GM12878 (cell line): Measurements from ENCODE around the gene MED31. TPM values are rescaled to one million over a fixed set of nuclear protein-coding genes. Genes with fewer than 3 reads are reported as not detected.

Source experiments
- E2F8 ChIP-seq: fragments of 450-650 bp; IDR thresholded peaks from 2 replicates; pipeline ENCODE4 v1.6.1; 2018; ENCODE audit warnings: mild to moderate bottlenecking, low read depth, moderate library complexity; ENCODE audit not compliant: partially characterized antibody
- GABPA ChIP-seq: IDR thresholded peaks from 2 replicates; pipeline ENCODE4 v1.6.1; 2014; ENCODE audit warnings: antibody characterized with exemption, low read depth, mild to moderate bottlenecking, inconsistent platforms
- GATAD2B ChIP-seq: fragments of 450-650 bp; conservative IDR thresholded peaks from 2 replicates; pipeline ENCODE4 v1.6.1; 2017; ENCODE audit warnings: low read depth, mild to moderate bottlenecking, moderate library complexity
- KAT2A ChIP-seq: conservative IDR thresholded peaks from 2 replicates; pipeline ENCODE4 v1.6.1; 2011; ENCODE audit warnings: low read depth, low read length; ENCODE audit not compliant: control insufficient read depth
- KDM1A ChIP-seq: fragments of 200-600 bp; sonication (generic); IDR thresholded peaks from 2 replicates; pipeline ENCODE4 v1.6.1; 2016; ENCODE audit warnings: borderline replicate concordance
- LARP7 ChIP-seq: fragments of 450-650 bp; IDR thresholded peaks from 2 replicates; pipeline ENCODE4 v1.6.1; 2017; ENCODE audit warnings: mild to moderate bottlenecking
- MLLT1 ChIP-seq: fragments of 450-650 bp; IDR thresholded peaks from 2 replicates; pipeline ENCODE4 v1.6.1; 2016; ENCODE audit warnings: mild to moderate bottlenecking
- MYC ChIP-seq: IDR thresholded peaks from 2 replicates; pipeline ENCODE4 v1.6.1; 2011; ENCODE audit warnings: mild to moderate bottlenecking, low read length, moderate library complexity, inconsistent platforms; ENCODE audit not compliant: insufficient read depth, insufficient replicate concordance, insufficient read length, severe bottlenecking
- NBN ChIP-seq: fragments of 450-650 bp; IDR thresholded peaks from 2 replicates; pipeline ENCODE4 v1.6.1; 2016
- PBX3 ChIP-seq: IDR thresholded peaks from 2 replicates; pipeline ENCODE4 v1.6.1; 2011; ENCODE audit warnings: mild to moderate bottlenecking, low read depth, low read length, moderate library complexity; ENCODE audit not compliant: insufficient replicate concordance
- TBL1XR1 ChIP-seq: IDR thresholded peaks from 2 replicates; pipeline ENCODE4 v1.6.1; 2012; ENCODE audit warnings: low read depth, low read length, improper control_type of control experiment
- TCF7 ChIP-seq: IDR thresholded peaks from 2 replicates; pipeline ENCODE4 v1.6.1; 2014; ENCODE audit warnings: antibody characterized with exemption, borderline replicate concordance
- WRNIP1 ChIP-seq: IDR thresholded peaks from 2 replicates; pipeline ENCODE4 v1.6.1; 2011; ENCODE audit warnings: low read depth, low read length, improper control_type of control experiment, borderline replicate concordance
- ZNF384 ChIP-seq: IDR thresholded peaks from 2 replicates; pipeline ENCODE4 v1.6.1; 2012; ENCODE audit warnings: low read depth, mild to moderate bottlenecking, low read length, improper control_type of control experiment, borderline replicate concordance
- polyA plus RNA-seq, 11 experiments: library from polyadenylated mRNA; depleted of rRNA in 4 of 11; unstranded in 6 of 11; stranded (reverse) in 5 of 11; fragments of >200 nt; fragmentation: Nextera tagmentation in 4 of 11; fragmentation: Illumina TruSeq in 1 of 11; extraction: Ambion mirVana in 4 of 11; extraction: Trizol in 1 of 11; gene quantifications; 1 replicate in 1 of 11; 2 replicates in 10 of 11; pipeline versions ENCODE4 v1.2.1 to v1.2.3, GENCODE V29; 2011 to 2016; ENCODE audit warnings: inconsistent platforms in 2 of 11, missing spikeins in 2 of 11, low read depth in 1 of 11
- total RNA-seq, 4 experiments: library from RNA; depleted of rRNA in 3 of 4; stranded (reverse); fragments of >200 nt in 3 of 4; fragmentation: Illumina TruSeq in 1 of 4; extraction: Trizol in 1 of 4; gene quantifications; 2 replicates each; pipeline versions ENCODE4 v1.2.1 to v1.2.3, GENCODE V29; 2013 to 2021
- TF ChIP-seq, protein P1 (sequence below): fragments of 450-650 bp; IDR thresholded peaks from 2 replicates; pipeline ENCODE4 v1.6.1; 2017; ENCODE audit warnings: mild to moderate bottlenecking
- TF ChIP-seq, protein P2 (sequence below): IDR thresholded peaks from 2 replicates; pipeline ENCODE4 v1.6.1; 2011; ENCODE audit warnings: low read depth, mild to moderate bottlenecking, low read length, moderate library complexity, borderline replicate concordance; ENCODE audit errors: extremely low read depth
- TF ChIP-seq, protein P3 (sequence below): fragments of 450-650 bp; IDR thresholded peaks from 2 replicates; pipeline ENCODE4 v1.6.1; 2014; ENCODE audit warnings: mild to moderate bottlenecking
- TF ChIP-seq, protein P4 (sequence below): fragments of 150-350 bp; IDR thresholded peaks from 2 replicates; pipeline ENCODE4 v1.6.1; 2014; ENCODE audit warnings: mild to moderate bottlenecking, low read depth, low read length

The MED31 gene
- total and polyA plus RNA-seq, 10 of the 15 experiments (the other 5 are each of a cell fraction or from before 2014, with no cell fraction given): 14.4 to 71.1 (median 34.6) TPM

DNA sequence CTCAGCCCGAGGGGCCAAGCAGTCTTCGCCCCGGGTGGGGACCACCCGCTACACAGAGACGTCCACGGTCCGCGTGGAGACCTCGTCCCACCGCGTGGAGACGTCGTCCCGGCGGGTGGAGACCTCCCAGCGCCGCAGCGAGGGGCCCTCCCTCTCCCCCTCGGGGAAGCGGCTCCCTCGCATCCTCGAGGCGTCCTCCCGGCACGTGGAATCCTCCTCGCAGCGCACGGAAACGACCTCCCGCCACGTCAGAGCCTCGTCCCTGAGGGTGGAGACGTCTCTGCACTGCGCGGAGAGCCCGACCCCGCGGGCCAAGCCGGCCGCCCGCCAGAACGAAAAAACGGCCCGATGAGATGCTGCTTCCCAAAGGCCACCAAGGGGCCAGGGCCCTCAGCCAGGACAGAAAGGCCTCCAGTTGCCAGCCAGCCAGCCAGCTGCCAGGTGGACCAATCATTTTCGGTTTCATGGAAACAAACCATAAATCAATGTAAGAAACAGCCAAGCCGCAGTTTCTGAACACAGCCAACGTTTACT lies 581 bp upstream of the MED31 start (continued):
- TF ChIP-seq, protein P1, sequence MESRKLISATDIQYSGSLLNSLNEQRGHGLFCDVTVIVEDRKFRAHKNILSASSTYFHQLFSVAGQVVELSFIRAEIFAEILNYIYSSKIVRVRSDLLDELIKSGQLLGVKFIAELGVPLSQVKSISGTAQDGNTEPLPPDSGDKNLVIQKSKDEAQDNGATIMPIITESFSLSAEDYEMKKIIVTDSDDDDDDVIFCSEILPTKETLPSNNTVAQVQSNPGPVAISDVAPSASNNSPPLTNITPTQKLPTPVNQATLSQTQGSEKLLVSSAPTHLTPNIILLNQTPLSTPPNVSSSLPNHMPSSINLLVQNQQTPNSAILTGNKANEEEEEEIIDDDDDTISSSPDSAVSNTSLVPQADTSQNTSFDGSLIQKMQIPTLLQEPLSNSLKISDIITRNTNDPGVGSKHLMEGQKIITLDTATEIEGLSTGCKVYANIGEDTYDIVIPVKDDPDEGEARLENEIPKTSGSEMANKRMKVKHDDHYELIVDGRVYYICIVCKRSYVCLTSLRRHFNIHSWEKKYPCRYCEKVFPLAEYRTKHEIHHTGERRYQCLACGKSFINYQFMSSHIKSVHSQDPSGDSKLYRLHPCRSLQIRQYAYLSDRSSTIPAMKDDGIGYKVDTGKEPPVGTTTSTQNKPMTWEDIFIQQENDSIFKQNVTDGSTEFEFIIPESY: 0 out of 2 replicates have a peak, but pooled peaks have one; percentile 5
- TF ChIP-seq E2F8: no peak
- TF ChIP-seq KDM1A: no peak
- TF ChIP-seq TBL1XR1: no peak
- TF ChIP-seq WRNIP1: no peak
- no peak for TF ChIP-seq GATAD2B
- TF ChIP-seq GABPA: no peak
- TF ChIP-seq MLLT1: peak; percentile 74; the same call in 1 of the 2 replicates
- TF ChIP-seq, protein P2, sequence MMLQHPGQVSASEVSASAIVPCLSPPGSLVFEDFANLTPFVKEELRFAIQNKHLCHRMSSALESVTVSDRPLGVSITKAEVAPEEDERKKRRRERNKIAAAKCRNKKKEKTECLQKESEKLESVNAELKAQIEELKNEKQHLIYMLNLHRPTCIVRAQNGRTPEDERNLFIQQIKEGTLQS: no peak
- no peak for TF ChIP-seq NBN
- no peak for TF ChIP-seq KAT2A
- no peak for TF ChIP-seq ZNF384
- TF ChIP-seq PBX3: peak; percentile 19
- TF ChIP-seq LARP7: peak; percentile 32; the same call in 1 of the 2 replicates
- TF ChIP-seq MYC: no peak
- TF ChIP-seq TCF7: no peak
- TF ChIP-seq, protein P3, sequence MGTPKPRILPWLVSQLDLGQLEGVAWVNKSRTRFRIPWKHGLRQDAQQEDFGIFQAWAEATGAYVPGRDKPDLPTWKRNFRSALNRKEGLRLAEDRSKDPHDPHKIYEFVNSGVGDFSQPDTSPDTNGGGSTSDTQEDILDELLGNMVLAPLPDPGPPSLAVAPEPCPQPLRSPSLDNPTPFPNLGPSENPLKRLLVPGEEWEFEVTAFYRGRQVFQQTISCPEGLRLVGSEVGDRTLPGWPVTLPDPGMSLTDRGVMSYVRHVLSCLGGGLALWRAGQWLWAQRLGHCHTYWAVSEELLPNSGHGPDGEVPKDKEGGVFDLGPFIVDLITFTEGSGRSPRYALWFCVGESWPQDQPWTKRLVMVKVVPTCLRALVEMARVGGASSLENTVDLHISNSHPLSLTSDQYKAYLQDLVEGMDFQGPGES: no peak
- TF ChIP-seq, protein P4, sequence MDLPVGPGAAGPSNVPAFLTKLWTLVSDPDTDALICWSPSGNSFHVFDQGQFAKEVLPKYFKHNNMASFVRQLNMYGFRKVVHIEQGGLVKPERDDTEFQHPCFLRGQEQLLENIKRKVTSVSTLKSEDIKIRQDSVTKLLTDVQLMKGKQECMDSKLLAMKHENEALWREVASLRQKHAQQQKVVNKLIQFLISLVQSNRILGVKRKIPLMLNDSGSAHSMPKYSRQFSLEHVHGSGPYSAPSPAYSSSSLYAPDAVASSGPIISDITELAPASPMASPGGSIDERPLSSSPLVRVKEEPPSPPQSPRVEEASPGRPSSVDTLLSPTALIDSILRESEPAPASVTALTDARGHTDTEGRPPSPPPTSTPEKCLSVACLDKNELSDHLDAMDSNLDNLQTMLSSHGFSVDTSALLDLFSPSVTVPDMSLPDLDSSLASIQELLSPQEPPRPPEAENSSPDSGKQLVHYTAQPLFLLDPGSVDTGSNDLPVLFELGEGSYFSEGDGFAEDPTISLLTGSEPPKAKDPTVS: no peak
